Measurements from ENCODE around the gene TMEM87A.

DNA sequence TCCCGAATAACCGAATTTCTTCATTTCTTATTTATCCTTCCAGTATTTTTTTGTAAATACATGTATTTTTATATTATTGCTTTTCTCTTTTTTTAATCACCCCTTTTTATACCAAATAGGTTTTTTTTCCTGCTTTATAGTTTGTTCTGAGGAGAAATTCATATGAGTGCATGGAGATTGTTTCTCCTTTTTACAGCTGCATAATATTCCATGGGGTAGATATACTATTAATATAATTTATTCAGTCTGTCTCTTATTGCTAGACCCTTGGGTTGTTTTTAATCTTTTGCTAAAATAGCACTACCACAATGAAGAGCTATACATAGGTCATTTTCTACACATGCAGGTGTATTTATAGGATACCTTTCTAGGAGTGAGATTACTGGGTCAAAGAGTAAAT, 3.5 kb upstream of the TMEM87A start:
- TF ChIP-seq CTCF (IDR thresholded peaks at IDR 0.05) (no peak), POLR2A (IDR thresholded peaks at IDR 0.05) (no peak)

All from heart left ventricle (tissue), 13 donors.